NCI-H748 (cell line): ENCODE measurements around the gene P2RX3.
"Not testable (repeated sequence)": the region's sequence is repeated elsewhere in the genome, so short reads cannot be mapped to it uniquely, and the experiment has no call there.

Experiments used
- DNase-seq: peaks from one replicate; lab custom pipeline; 2025; ENCODE audit not compliant: unreplicated experiment; lab: John Stamatoyannopoulos, UW

The P2RX3 gene

DNA sequence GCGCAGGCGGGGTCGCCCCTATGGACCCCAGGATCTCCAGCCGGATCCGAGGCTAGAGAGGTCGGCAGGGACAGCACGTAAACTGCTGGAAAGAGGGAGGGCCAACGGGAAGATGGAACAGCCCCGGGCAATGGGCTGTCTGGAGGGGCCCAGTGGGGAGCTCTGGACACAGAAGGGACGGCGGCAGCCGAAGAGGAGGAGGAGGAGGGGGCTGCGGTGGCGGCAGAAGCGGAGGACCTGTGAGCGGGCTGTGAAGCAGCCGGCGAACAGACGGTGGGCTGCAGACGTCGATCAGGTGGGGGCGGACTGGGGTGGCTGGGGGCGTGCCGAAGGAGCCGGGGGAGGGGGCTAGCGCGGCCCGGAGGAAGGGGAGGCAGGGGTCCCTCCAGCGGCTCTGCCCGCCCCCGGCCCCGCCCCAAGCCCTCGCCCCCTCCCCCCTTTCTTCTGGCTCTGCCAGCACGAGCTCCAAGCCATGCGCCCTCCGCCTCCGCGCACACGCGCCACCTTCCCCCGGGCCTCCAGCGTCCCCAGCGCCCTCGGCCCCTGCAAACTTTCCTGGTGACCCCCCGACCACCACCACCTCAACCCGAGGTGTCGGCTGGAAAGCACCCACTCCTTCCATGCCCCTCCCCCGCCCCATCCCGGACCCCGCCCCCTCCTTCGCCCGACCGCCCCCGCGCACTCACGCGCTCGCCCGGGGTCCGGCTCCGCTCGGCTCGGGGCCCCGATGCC lies 13.8 kb upstream of the P2RX3 start:
- DNase-seq: peak; percentile 74

DNA sequence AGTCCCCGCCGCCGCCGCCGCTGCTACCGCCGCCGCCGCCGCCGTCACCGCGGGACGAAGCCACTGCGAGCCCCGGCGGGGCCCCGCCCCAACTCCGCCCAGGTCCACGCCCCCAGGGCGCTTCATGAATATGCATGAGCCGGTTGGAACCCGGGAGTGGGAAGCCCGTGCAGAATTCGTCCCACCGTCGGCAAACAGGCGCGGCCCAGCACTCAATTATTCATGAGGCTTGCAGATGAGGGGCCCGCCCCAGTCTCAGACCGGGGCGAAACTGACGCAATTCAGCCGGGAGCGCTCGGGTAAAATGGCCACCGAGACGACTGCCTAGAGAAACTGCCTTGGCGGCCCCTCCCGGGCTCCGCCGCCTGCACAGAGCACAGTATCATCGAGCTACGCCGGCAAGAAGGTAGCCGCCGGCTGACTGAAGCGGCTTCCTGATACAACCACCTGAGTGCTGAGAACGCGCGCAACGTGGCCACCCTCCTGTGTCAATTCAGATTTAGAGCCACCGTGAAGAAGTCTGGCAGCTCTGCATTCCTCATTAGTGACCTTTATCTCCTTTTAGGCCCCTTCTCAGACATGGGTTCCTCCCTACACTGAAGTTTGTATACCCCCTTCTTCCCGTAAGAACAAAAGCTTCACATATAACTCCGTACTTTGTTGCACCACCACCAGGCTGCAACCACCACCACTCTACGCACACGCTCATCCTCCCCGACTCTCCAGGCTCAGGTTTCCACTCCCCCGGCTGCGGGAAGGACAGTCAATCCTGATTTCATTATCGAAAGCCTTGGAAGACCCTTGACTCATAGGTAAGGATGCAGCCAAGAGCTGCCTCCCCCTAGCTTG lies 13.0 kb upstream of the P2RX3 start, which contains the start of gene TNKS1BP1:
TNKS1BP1 (minus strand) TSS at position 67 of the 849 bp plus-strand sequence. CDS start 3,067 bp downstream, outside the sequence.
- DNase-seq: peak; percentile 97

DNA sequence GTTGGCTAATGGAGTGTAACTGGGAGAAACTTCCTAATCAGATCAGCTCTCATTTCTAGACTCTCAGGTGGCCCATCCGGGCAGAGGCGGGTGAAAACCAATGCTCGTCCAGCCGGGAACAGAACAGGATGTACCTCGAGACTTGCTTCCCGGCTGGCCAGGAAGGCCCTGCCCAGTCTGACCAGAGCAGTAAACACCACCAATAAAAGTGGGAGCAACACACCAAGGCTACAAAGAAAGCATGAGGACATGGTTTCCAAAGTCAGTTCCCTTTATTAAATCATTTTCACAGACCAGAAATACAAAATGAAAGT lies 12.5 kb upstream of the P2RX3 start:
- peak; percentile 58 for DNase-seq

DNA sequence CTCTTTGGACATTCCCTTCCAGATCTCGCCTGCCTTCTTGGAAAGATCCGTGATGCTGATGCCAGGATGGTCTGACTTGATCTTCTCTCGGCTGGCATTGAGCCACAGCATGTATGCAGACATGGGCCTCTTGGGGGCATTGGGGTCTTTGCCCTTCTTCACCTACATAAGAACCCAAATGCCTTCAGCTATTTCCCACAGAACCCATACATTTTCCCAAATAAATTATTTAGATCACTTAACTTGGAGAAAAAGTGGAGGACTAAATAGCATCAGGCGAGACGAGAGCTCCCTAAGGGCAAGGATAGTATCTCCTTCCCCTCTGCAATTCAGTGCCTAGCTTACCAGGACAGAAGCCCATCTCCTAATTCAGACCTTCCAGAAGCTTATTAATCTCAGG lies 10.4 kb upstream of the P2RX3 start:
- DNase-seq: no peak

DNA sequence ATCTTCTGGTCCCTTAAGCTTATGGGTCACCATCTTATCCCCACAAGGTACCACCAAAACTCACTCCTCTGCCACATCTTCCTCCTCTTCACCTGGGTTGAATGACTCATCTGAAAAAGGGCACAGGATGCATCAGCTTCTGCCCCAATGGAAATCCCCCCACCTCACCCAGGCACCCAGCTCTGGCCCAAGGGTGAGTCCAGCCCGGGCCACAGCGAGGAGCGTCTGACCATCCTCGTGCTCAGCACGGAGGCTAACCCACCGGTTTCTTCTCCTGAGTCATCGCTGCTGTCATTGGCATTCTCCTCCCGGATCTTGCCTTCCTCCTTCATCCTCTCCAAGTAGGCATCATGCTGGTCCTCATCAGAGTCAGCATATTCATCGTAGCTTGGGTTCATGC lies 8.1 kb upstream of the P2RX3 start:
- DNase-seq: no peak

DNA sequence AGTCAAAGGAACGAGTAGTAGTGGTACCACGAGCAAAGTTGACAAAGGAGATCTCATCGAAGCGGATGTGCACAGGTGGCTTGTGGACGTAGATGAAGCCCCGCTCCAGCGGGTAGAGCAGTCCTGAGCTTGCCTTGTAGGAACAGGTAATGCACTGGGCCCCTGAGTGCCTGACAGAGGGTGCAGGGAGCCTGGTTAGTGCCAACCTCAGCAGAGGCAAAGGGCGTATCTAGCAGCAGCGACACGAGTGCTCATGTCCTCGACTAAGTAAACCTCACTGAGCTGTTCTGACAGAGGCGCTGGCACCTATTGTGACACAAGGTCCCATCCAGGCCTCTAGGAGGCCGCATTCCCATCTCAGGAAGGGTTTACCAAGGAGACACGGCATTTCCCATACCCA lies 6.4 kb upstream of the P2RX3 start:
- no peak for DNase-seq

DNA sequence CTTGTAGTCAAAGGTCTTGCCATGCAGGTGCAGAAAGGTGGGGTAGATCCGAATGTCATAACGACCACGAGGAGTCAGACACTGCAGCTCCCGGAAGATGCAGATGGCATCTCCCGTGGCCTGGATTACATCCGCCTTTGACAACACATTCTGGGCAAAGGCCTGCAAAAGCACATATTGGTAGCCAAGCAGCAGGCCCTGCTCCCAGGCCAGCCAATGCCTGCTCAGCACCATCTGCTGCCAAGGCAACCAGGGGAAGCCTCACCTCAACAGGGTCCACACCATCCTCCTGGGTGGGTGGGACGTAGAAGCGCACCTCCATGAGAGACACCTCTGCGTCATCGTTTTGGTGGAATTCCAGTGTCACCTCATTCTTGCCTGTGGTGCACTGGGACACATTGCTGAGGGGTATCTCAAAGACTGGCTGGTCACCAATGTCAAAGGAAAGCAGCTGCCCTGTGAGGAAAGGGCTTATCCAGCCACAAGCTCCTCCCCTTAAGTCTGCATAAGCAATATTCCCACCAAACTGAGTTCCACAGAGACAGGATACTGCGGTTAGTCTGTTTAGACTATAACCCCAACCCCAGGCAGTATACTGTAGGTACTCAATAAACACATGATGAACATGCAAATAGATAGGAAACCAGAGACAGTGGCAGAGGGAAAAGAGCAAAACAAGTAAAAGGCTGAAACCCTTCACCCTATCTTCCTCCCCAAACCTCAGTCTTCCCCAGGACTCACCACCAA lies 5.3 kb upstream of the P2RX3 start:
- no peak for DNase-seq

DNA sequence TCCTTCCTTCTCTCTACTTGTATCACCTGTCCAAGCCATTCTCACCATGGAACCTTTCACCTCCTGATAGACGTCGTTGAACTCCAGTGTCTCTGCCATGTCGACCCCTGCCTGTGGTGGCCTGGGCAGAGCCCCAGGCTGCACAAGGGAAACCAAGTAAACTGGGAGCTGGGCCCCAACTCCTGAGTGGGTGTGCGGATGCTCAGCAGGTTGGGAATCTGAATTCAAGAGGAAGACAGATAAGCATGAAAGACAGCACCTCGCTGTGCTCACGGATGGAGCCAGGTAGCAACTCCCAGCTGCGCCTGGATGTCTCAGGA lies 3.2 kb upstream of the P2RX3 start:
- DNase-seq: no peak

DNA sequence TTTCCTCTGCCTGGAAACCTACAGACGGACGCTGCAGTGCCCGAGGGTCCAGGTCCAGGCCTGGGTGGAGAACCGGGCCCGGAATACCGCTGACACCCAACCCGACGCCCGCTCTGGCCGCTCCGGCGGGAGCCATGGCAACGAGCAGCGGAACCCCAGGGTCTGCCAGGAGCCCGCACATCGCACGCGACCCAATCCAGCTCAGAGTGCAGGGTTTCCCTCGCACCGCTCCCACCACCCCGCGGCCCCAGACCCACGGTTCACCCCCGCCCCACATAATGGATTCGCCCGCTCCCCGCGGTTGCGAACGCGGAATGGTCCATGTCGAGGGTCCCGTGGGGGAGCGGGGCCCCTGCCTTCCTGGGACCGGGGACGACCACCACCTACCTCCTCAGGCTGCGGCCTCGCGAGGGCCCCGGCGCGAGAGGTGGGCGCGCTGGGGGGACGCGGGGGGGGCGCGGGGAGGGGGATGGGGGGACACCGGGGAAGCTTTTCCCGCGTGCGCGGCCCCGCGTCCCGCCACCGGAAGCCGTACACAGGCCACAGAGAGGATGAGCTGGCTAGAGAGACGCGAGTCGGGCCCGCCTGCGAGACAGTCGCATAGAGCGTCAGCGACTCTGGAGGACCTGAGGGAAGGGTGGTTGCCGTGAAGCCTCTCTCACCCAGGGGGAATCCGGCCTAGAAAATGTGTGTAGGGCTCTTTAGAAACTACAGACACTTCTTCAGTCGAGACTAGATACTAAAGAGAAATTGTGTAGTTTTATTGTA lies 2.6 kb upstream of the P2RX3 start, which contains the start of gene SSRP1:
SSRP1 (minus strand) TSS at position 550 of the 768 bp plus-strand sequence. CDS start 771 bp downstream, outside the sequence.
- peak; percentile 94 for DNase-seq

DNA sequence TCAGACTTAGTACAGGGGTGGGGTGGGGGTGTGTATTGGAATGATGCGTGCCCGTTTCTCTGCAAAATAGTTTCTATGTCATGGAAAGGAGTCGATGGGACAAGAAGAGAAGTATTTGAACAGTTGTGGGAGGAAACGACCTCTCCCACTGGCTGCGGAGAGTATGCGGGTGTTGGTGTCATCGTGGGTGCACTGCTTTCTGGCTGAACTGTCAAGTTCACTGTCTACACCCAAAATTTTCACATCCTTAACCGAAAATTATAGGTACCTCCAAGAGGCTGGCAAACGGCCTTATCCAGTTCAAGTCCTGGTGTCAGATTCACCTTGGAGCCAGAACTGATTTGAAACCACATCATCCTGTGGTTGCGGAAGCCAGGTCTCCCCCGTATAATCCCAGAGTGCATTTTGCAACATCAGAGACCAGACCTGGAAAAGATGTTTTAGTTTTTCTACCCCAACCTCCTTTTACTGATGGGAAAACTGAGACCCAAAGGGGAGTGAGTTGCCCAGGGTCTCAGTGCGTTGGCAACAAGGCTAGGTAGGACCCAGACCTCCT lies 2.0 kb upstream of the P2RX3 start:
- peak; percentile 27 for DNase-seq

DNA sequence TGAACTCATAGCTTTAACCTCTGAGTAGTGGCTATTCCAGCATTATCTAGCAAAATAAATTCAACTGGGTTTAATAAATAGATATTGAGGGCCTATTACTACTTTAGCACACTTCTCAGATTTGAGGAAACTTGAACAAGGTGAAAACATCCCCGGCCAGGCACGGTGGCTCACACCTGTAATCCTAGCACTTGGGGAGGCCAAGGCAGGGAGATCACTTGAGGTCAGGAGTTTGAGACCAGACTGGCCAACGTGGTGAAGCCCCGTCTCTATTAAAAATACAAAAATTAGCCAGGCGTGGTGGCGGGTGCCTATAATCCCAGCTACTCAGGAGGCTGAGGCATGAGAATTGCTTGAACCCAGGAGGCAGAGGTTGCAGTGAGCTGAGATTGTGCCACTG lies 1.3 kb upstream of the P2RX3 start:
- DNase-seq: not testable (repeated sequence)

DNA sequence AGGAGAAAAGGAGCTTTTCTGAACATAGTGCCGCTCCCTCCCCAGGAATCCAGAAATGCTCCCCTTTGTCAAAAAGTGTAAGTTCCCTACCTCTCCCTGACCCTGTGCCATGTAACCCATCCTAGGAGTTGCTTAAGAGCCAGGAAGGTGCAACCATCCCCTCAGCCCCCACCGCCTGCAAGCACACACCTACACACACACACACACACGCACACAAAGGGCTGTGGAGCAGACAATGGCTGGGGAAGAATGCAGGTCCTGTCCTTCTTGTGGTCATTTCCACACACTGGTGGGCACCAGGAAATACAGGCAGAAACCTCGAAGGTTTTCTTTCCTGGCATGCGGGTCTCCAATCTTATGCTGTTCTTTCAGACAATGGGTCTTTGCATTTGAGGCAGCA lies 1.2 kb downstream of the P2RX3 start:
- DNase-seq: no peak

DNA sequence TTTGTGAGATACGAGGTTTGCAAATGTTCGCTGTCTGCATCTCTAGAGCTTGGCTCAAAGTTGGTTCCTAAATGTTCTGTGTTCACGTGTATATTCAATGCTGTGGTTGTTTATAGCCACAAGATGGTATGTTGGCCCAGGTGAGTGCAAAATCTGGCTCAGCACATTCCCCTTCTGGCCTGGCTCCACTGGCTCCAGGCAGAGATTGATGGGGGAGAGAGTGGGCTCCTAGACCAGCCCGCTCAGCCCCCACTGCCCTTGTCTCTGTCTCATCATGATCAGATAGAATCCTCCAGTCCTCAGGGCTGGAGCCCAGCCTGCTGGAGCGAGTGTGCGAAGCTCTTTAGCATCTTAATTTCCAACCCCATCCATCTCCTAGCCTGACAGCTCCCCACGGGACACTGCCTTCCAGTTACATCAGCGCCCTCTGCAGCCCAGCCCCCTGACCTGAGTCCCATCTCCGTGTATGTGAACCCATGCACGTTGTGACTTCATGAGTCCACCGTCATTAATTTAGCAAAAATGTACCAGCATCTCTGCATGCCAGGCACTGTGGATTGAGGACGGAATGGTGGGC lies 2.0 kb downstream of the P2RX3 start:
- DNase-seq: peak; percentile 31

DNA sequence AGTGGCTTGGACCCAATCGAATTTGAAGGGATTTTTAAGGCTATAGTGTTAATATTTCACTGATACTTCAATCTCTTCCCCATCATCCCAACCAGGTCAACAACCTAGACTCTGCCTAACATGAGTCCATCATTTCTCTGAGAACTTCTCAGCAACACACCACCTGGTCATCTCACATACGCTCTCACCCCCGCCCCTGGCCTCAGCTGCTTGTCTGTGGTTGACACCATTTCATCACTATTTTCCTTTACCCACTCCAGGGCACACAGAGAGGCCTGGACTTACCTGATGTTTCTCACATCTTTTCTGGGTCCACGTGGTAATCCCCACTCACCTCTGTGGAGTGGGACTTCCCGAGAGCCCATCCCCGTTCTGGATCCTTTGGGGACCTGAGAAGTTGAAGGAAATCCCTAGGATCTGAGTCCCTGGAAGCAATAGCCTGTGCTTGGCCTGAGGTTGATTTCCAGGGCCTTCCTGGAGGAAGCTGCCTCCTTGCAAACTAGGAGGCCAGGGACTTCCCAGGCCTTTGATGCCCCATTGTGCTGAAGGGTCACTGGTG lies 3.2 kb downstream of the P2RX3 start:
- no peak for DNase-seq

DNA sequence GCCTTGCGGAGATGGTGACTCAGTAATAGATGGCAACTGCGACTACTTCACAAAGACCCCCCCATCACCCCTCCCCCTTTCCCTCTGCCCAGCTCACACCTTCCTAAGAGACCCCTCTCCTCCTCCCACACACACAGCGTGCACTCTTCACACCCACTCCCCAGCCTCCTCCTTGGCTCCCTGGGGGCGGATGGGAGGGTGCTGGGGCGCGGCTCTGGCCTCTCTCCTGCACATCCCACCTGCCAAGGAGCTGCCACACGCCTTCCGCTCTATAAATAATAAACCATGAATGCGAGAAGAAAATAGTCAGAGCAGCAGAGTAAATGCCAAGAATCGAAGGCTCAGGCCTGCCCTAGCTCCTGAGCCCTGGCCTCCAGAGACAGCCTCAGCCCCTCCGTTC lies 4.5 kb downstream of the P2RX3 start:
- no peak for DNase-seq

DNA sequence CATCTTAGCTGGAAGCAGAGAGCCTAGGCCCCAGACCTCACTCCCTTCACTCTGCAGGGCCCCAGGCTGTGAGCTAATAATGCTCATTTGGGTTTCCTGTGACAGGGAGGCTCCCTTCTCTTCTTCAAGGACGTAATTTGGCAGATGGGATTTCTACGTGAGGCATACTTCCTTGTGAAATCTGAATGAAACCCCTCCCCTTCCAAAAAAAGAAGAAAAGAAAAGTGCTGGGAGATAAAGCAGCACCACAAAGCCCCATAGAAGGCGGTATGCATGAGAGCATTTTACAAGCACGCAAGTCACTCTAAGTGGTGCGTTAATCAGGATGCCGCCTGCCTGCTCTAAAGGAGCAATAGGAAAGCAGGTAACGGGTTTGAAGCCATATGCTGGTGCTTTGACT lies 5.7 kb downstream of the P2RX3 start:
- DNase-seq: no peak

DNA sequence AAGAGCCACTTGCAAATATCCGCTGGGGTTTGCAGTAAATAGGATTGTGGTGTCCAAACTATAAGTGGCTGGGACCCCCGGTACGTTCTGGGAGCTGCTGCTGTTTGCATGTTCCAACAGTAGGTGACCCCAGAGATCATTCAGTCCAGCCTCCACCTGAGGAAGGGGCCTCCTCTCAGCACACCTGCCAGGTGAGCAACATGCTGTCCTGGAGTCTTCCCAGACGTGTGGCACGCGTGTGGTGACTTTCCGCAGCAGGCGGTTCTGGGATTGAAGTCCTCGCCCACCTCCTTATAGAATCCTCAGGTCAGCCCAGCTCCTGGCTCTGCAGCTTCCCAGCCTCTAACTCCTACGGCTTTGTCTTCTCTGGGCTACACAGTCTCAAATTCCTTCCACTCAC lies 6.7 kb downstream of the P2RX3 start:
- no peak for DNase-seq

DNA sequence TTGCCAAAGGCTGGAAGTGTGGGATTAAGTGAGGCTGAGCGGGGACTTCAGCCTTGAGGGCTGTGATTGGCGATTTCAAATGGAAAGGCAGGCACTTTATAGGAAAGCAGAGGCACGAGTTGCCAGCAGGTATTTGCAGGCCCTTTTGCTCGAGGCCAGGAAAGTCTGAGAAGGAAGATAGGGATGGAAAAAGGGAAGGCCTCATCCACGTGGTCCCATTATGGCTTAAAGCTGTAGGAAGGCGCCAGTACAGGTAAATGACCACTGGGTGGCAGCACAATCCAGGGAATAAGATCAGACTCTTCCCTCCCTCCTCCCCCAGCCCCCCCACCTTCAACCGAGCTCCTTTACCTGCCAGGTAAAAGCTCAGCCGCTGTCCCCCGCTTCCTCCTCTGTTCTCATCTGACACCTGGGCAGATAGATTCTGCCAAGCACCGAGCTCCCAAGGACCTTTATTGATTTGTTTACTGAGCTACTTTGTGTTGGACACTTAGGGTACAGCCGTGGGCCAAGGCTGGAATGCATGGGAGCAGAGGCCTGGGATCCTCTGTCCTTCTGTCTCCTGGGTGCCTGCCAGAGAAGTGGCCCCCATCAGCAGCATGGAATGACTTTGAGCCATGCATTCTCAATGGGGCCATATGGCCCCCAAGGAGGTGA lies 7.5 kb downstream of the P2RX3 start:
- DNase-seq: peak; percentile 75

DNA sequence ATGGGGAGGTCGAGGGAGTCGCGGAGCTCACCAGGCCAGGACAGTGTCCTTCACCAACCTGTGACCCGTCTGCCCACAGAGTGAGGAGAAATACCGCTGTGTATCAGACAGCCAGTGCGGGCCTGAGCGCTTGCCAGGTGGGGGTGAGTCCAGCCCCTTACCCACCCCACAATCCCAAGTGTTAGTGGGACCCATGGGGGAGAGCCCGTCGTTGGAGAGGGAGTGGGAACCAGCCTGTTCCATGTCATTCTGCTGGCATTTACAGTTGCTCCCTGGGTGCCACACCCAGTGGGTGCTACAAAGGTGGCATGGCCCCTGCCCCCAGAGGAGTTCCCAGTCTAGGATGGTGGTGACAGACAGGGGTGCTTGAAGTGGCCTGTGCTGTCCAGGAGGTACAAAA lies 9.2 kb downstream of the P2RX3 start:
- no peak for DNase-seq

DNA sequence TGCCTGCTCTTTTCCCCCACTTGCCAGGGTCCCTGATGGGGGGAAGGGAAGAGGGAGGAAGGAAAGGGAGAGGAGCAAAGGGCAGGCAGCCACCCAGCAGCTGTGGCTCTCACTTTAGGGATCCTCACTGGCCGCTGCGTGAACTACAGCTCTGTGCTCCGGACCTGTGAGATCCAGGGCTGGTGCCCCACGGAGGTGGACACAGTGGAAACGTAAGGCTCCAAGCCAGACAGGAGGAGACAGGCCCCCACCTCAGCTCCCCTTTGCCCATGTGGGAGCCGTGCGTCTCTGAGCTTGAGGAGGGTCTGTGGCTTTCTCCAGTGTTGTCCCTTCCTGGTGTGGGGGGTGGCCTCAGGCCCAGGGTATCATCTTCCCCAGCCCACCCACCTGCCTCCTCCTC lies 9.9 kb downstream of the P2RX3 start:
- no peak for DNase-seq
